ENCODE results near the gene ANO9. TPM values are rescaled to one million over a fixed set of nuclear protein-coding genes. Genes with fewer than 3 reads are reported as not detected.

The ANO9 gene
- total RNA-seq, 1 experiment from 2014 or later, result 16.6 TPM

GRCh38 chr11:377174-377865, 64.5 kb downstream of the ANO9 start:
- BruUV-seq (replicated peaks), result no TSS peak
- intact Hi-C loops (cut with micrococcal nuclease), result no loop called here
- POLR2A ChIA-PET (ENCODE audit: unreplicated experiment), result no interaction called here

GRCh38 chr11:376531-377173, 65.2 kb downstream of the ANO9 start:
- H3K9me3 ChIP-seq (ENCODE audit: low read length), result no peaks in the 10 kb centered on the region
- CTCF ChIA-PET, result no interaction called here
- intact Hi-C loops (cut with micrococcal nuclease), result no loop called here
- H3K9ac ChIP-seq (ENCODE audit: low read length), result no peak overlapping the region
- DNase-seq, result no peak
- no peaks in the 10 kb centered on the region for H3F3A ChIP-seq (ENCODE audit: low read length, unreplicated experiment)
- BruUV-seq (replicated peaks), result no TSS peak
- no peak overlapping the region for H3K4me3 ChIP-seq (ENCODE audit: low read length)
- H3K4me1 ChIP-seq (ENCODE audit: insufficient read depth, low read length), result no peaks in the 10 kb centered on the region
- ATAC-seq, result no peak
- POLR2A ChIA-PET (ENCODE audit: unreplicated experiment), result no interaction called here
- TF ChIP-seq CTCF (conservative IDR thresholded peaks at IDR 0.05; ENCODE audit: low read depth, low read length), result no peak
- TF ChIP-seq EZH2phosphoT487 (IDR thresholded peaks at IDR 0.05; ENCODE audit: borderline replicate concordance, low read length), result no peak
- no peak for TF ChIP-seq EZH2 (IDR thresholded peaks at IDR 0.05; ENCODE audit: low read length, unreplicated experiment)
- H2AFZ ChIP-seq (ENCODE audit: low read length), result no peak overlapping the region
- H4K20me1 ChIP-seq (ENCODE audit: low read length), result no peaks in the 10 kb centered on the region
- H3K9me2 ChIP-seq (replicated peaks; ENCODE audit: low read length), result no peaks in the 10 kb centered on the region
- no peak overlapping the region for H3K4me2 ChIP-seq (ENCODE audit: low read length)
- H3K36me3 ChIP-seq (ENCODE audit: low read depth, low read length), result no peaks in the 10 kb centered on the region
- no peaks in the 10 kb centered on the region for H3K79me2 ChIP-seq (ENCODE audit: low read length)
- H3K27me3 ChIP-seq (ENCODE audit: low read length), result no peaks in the 10 kb centered on the region
- no peak overlapping the region for H3K27ac ChIP-seq (ENCODE audit: low read length)

More at GRCh38 chr11:377174-377865, 64.5 kb downstream of the ANO9 start:
- TF ChIP-seq CTCF (conservative IDR thresholded peaks at IDR 0.05; ENCODE audit: low read depth, low read length), result no peak
- TF ChIP-seq EZH2 (IDR thresholded peaks at IDR 0.05; ENCODE audit: low read length, unreplicated experiment), result no peak
- TF ChIP-seq EZH2phosphoT487 (IDR thresholded peaks at IDR 0.05; ENCODE audit: borderline replicate concordance, low read length), result no peak
- H4K20me1 ChIP-seq (ENCODE audit: low read length), result no peaks in the 10 kb centered on the region
- H3K79me2 ChIP-seq (ENCODE audit: low read length), result no peaks in the 10 kb centered on the region
- CTCF ChIA-PET, result no interaction called here
- H3K4me2 ChIP-seq (ENCODE audit: low read length), result no peak overlapping the region
- H3K36me3 ChIP-seq (ENCODE audit: low read depth, low read length), result no peaks in the 10 kb centered on the region
- no peaks in the 10 kb centered on the region for H3K4me1 ChIP-seq (ENCODE audit: insufficient read depth, low read length)
- no peak overlapping the region for H3K9ac ChIP-seq (ENCODE audit: low read length)
- H3F3A ChIP-seq (ENCODE audit: low read length, unreplicated experiment), result no peaks in the 10 kb centered on the region
- H3K27ac ChIP-seq (ENCODE audit: low read length), result no peak overlapping the region
- no peak overlapping the region for H2AFZ ChIP-seq (ENCODE audit: low read length)
- H3K27me3 ChIP-seq (ENCODE audit: low read length), result no peaks in the 10 kb centered on the region
- DNase-seq (no peak), ATAC-seq (no peak)
- no peak overlapping the region for H3K4me3 ChIP-seq (ENCODE audit: low read length)
- H3K9me2 ChIP-seq (replicated peaks; ENCODE audit: low read length), result no peaks in the 10 kb centered on the region
- H3K9me3 ChIP-seq (ENCODE audit: low read length), result no peaks in the 10 kb centered on the region
